T-helper 22 cell (primary cell): ENCODE results near the gene CLDN4.
"Not testable (repeated sequence)": the region's sequence is repeated elsewhere in the genome, so short reads cannot be mapped to it uniquely, and the experiment has no call there.

ENCODE experiments used
- DNase-seq: peaks from one replicate; pipeline ENCODE4 v3.0.0-alpha.2; 2020; ENCODE audit warnings: low read depth

The CLDN4 gene

DNA sequence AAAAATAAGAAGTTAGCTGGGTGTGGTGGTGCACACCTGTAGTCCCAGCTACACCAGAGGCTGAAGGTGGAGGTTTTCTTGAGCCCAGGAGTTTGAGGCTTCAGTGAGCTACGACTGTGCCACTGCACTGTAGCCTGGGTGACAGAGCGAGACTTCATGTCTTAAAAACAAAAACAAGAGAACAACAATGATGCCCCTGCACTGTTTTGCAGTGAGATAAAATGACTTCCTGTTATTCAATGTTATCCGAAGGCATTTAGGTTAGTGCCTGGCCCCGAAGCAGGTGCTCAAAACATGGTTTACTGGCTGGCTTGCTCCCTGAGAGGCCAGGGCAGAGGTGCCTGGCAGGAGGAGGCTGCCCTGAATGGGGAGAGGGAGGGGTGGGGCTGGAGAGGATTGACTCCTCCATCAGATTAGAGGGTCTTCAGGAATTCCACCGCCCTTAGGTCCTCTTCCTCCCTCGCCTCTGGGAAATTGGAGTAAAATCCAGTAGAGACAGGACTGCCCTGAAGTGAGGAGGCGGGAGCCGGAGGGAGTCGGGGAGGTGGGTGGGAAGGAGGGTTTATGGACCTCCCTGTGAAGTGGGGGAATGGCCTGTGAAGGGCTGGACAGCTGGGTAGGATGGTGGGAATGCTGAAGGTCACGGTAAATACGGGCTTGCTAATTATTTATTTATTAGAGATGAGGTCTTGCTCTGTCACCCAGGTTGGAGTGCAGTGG, 6.8 kb upstream of the CLDN4 start:
- no peak for DNase-seq

- DNase-seq, result no peak
These were observed 5.8 kb upstream of the CLDN4 start for GRCh38 chr7:73824986-73825385.

GRCh38 chr7:73827567-73828106, 3.2 kb upstream of the CLDN4 start:
- DNase-seq, result no peak

- no peak for DNase-seq
These were observed 2.5 kb upstream of the CLDN4 start for GRCh38 chr7:73828107-73828803.

DNA sequence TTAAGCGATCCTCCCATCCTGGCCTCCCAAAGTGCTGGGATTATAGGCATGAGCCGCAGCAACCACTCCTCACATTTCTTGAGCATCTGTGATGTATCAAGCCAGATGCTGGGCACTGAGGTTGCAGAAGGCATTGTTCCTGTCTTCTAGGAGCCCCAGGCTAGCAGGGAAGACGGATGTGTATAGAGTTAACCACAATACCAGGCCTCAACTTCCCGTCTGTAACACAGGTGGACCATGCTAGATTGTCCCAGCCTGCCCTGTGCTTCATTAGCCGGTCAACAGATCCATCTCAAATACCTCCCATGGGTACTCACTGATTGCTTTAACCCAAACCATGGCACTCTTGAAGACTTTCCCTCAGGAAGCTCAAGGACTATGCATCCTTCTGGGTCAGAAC, 1.8 kb upstream of the CLDN4 start:
- DNase-seq, result no peak

- DNase-seq, result no peak
These were observed 1.3 kb upstream of the CLDN4 start for GRCh38 chr7:73829505-73829904.

- no peak for DNase-seq
These were observed 695 bp upstream of the CLDN4 start for GRCh38 chr7:73829921-73830680.

DNA sequence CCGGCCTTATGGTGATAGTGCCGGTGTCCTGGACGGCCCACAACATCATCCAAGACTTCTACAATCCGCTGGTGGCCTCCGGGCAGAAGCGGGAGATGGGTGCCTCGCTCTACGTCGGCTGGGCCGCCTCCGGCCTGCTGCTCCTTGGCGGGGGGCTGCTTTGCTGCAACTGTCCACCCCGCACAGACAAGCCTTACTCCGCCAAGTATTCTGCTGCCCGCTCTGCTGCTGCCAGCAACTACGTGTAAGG, 713 bp downstream of the CLDN4 start:
- no peak for DNase-seq

DNA sequence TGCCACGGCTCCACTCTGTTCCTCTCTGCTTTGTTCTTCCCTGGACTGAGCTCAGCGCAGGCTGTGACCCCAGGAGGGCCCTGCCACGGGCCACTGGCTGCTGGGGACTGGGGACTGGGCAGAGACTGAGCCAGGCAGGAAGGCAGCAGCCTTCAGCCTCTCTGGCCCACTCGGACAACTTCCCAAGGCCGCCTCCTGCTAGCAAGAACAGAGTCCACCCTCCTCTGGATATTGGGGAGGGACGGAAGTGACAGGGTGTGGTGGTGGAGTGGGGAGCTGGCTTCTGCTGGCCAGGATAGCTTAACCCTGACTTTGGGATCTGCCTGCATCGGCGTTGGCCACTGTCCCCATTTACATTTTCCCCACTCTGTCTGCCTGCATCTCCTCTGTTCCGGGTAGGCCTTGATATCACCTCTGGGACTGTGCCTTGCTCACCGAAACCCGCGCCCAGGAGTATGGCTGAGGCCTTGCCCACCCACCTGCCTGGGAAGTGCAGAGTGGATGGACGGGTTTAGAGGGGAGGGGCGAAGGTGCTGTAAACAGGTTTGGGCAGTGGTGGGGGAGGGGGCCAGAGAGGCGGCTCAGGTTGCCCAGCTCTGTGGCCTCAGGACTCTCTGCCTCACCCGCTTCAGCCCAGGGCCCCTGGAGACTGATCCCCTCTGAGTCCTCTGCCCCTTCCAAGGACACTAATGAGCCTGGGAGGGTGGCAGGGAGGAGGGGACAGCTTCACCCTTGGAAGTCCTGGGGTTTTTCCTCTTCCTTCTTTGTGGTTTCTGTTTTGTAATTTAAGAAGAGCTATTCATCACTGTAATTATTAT, 1.2 kb downstream of the CLDN4 start:
- DNase-seq, result no peak

DNA sequence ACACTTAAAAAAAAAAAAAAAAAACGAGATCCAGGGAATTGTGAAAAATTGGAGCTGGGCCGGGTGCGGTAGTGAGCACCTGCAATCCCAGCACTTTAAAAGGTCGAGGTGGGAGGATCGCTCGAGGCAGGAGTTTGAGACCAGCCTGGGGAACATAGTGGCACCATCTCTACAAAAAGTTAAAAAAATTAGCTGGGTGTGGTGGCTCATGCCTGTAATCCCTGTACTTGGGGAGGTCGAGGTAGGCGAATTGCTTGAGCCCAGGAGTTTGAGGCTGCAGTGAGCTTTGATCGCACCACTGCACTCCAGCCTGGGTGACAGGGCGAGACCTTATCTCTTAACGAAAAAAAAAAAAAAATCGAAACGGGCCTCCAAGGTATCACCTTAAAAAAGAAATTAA, 2.0 kb downstream of the CLDN4 start:
- no peak for DNase-seq

- no peak for DNase-seq
These were observed 2.6 kb downstream of the CLDN4 start for GRCh38 chr7:73833251-73833919.

GRCh38 chr7:73834626-73835191, 3.9 kb downstream of the CLDN4 start:
- DNase-seq, result no peak

- DNase-seq, result not testable (repeated sequence)
These were observed 6.4 kb downstream of the CLDN4 start for GRCh38 chr7:73837167-73837566.

DNA sequence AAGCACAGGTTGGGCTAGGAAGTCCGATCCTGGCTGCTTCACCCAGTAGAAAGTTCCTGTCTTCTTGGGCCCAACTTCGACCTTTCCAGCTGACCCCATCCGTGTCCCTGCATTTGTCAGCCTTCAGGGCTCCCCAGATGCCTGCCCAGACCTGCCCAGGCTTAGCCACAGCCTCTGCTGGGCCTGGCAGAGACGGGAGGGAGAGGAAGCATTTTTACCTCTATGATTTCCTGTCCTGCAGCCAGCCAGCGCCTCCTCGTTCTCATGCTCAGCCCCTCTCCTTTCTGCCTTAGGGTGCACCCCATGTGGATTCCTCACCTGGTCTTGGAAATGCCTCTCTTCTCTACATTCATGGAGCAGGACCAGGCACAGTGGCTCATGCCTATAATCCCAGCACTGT, 7.8 kb downstream of the CLDN4 start:
- no peak for DNase-seq

- DNase-seq, result no peak
These were observed 8.5 kb downstream of the CLDN4 start for GRCh38 chr7:73839290-73839689.

- no peak for DNase-seq
These were observed 9.2 kb downstream of the CLDN4 start for GRCh38 chr7:73839743-73840714.

GRCh38 chr7:73840715-73841379, 10.1 kb downstream of the CLDN4 start:
- no peak for DNase-seq

DNA sequence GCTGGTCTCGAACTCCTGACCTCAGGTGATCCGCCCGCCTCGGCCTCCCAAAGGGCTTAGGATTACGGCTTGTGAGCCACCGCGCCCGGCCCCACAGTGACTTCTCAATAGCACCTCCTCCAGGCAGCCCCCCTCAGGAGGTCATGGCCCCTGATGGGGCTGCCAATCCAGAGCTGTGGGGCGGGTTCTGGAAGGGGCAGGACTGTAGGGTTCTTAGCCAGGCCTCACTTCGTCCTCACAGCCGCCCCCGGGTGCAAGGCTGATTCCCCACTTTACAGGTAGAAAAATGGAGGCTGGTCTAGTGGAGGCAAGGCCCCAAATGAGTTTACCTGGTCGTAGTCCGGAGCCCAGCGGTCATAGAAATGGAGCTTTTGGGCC, 10.9 kb downstream of the CLDN4 start:
- no peak for DNase-seq
